ENCODE results near the gene LRRC75B.

The LRRC75B gene

DNA sequence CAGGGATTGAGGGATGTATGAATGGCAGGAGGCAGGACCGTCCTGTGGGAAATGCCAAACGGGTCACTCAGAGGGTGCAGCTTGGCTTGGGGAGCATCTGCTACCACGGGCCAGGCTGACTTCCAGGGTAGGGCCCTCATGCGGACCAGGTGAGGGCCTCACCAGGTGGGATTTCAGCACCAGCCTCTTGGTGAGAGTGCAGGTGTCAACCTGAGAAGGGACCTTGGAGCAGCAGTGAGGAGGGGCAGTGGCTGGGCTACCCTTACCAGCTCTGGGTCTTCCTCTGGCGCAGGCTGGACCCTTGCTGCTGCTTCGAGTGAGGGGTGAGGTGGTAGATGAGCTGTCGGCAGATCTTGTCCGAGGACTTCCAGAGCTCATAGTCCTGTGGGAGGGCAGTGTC is 4.9 kb downstream of the LRRC75B start:
- DNase-seq (ENCODE audit: low spot score) (no peak), FAIRE-seq (no peak)

DNA sequence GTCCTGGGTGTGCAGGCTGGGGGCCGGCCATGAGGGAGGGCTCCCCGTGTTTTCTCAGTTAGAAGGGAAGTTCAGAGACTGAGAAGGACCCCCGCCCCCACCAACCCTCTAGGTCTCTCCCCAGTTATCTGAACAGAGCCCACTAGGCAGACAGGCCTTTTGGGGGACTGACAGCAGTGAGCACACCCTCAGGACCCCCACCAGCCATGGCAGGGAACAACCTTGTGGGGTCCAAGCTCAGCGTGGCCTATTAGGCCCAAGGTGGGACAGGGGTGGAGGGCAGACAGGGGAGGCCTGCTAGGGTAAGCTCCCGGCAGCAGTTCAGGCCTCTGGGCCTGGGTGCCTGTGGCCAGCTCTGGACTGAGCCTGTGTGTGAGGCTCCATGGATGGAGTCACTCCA is 5.6 kb downstream of the LRRC75B start:
- peak; percentile 74 for FAIRE-seq
- no peak for DNase-seq (ENCODE audit: low spot score)

DNA sequence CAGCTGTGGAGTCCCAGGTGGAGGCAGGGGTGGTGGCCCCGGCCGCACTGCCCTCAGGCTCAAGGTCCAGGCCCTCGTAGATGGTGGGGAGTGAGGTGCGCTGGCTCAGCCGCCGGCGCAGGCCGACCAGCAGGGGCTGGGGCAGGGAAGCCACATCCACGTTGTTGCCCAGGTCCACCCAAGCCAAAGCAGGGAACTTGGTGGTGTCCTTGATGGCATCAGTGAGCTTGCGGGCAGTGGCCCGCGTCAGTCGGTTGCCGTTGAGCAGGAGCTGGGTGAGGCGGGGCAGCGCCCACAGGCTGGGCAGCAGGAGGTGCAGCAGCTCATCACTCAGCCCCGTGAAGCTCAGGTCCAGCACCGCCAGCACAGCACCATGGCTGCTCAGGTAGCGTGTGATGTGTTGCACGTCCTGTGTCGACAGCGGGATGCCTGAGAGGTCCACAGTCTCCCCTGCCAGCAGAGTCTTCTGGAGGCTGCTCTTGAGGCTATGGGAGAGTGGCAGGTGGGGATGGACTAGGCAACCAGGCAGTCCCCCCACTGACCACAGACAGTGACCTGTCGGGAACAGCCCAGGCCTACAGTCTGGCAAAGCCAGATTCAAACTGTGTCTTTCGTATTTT is 6.8 kb downstream of the LRRC75B start:
- no peak for DNase-seq (ENCODE audit: low spot score)
- peak; percentile 48 for FAIRE-seq

DNA sequence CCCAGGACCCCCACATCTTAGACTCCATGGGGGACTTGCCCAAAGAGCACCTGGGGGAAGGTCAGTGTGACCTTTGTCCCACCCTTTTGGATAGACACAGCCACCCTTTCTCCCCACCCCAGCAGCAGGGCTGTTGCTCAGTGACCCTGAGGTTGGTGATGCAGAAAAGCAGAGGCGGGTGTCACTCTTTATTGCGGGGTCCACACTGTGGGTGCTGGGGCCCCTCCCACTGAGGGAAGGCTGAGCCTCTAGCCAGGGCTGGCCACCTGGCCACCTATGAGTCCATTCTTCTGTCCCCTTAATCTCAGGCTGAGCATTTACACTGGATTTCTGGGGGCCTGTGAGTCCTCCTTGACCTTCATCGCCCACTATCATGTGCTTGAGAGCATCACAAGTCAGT is 7.4 kb downstream of the LRRC75B start:
- no peak for FAIRE-seq
- DNase-seq (ENCODE audit: low spot score): no peak

DNA sequence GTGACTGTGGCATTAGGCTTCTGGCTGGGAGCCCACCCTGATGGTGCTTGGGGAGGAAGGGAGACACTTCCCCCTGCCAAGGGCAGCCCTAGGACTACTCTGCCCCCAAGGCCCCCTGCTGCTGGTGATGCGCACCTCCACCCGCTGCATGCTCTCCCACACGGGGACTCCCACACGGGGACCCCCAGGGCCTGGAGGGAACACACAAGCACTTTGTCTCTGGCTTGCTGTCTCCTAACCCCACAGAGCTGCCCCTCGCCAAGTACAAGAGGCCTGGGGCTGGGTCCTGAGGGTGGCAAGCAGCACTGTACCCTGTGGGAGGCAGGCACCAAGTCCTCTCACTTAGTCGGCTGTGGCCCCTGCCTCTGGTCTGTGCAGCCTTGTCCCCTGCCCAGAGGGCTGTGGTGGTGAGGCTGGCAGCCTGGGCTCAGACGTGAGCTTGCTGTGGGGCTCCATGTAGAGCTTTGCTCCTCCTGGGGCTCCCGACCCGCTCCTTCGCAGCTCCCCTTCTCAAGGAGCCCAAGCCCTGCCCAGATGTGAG is 7.9 kb downstream of the LRRC75B start:
- DNase-seq (ENCODE audit: low spot score) (no peak), FAIRE-seq (no peak)

DNA sequence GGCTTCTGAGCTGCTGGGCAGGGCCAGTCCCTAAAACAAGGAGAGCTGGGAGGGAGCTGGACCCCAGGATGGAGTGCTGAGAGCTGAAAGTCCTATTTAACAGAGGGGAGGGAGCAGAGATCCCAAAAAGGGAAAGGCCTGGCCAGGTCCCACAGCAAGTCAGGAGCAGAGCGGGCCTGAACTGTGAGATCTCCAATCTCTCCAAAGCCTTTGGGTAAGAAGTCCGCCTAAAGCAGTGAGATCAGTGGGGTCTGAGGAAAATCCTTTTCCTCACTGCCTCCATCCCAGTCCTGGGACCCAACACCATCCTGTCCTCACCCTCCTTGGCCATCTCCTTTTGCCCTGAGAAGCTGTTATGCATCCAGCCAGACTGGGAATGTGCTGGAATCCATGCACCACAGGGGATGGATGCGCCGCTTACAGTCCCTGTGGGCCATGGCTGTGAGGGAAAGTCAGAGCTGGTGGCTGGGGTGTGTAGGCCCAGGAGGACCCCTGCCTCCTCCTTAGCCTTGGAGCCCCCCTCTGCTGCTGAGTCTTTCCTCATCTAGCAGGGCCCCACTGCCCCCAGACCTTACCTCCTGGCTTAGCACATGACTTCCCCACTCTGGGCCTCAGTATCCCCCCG is 8.6 kb downstream of the LRRC75B start:
- DNase-seq (ENCODE audit: low spot score) (no peak), FAIRE-seq (peak; percentile 30)

DNA sequence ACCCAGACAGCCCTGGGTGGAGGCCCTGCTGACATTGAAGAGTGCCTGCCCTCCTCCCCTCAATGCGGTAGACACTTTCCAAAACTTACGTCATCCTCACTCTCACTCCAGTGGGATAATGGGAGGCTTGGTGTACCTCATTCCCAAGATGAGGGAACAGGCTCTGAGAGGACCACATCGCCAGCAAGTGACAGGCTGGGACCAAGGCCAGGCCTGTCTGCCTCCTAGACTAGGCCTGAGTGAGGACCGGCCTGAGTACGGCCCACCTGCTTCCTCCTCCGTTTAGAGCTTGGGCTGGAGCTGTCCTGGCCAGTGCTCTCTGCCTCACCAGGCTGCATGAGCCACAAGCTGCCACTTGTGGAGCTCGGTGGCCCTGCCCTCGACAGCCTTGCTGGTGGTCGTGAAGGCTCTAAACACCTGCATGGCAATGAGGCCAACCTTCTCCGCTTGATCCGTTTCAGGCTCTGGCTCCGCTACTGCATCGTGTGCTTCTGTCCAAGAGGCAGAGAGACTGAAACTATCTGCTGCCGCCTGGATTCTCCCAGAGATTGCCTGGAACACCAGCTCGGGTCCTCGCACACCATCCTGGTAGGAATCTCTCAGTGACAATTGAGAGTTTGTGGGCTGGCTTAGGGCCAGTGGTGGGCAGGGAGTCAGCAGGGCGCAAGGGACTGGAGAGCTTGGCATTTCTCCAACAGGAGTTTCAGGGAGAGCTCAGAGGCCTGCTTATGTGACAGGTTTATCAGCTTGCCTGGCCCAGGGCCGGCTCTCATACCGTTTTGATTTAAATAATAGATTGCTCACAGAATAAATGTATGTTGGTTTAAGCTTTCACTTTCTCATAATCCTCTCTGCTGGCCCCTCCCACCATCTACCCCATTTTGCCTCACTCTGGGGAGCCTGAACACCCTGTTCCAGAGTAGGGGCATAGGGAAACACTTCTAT is 9.4 kb downstream of the LRRC75B start:
- peak; percentile 63 for FAIRE-seq

DNA sequence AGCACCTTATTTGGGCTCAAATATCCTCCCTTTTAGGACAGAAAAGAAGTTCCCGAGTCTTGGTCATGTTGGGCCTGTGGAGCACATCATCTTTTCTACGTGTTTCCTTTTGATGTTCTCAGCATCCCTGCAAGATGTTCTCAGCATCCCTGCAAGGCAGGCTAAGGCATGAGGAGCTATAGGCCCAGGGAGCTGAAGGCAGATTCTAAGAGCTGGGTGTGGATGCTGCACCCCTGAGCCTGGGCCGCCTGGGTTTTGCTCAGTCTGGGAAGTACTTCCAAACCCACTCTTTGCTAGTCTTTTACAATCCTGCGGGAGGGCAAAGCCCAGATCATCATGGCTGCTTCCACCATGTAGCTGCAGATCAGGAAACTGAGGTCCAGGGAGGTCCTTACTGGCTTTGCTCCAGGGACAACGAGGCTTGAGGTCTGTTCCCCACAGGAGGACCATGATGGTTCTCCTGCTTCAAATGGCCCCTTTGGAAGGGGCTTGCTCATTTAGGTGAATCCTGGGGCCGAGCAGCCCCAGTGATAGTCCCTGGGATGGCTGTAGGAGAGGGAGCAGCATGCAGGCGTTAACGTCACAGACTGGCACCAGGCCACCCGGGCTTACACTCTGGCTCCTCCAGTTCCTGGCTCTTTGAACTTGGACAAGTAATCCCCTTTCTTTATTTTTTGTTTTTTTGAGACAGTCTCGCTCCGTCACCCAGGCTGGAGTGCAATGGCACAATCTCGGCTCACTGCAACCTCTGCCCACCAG is 10.6 kb downstream of the LRRC75B start:
- FAIRE-seq (no peak), DNase-seq (ENCODE audit: low spot score) (no peak)

More for the DNA sequence above, 9.4 kb downstream of the LRRC75B start:
- DNase-seq (ENCODE audit: low spot score): no peak

DNA sequence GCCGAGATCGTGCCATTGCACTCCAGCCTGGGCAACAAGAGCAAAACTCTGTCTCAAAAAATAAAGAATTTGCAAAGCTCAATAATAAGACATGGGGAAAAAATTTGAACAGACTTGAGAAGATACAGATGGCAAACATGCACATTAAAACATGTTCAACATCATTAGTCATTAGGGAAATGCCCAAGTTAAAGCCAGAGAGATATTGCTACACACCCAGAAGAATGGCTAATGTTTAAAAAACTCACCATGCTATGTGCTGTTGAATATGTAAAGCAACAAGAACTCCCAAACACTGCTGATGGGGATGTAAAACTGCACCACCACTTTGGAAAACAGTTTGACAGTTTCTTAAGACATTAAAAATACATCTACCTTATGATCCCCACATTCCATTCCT is 12.6 kb downstream of the LRRC75B start:
- FAIRE-seq: peak; percentile 20
- no peak for DNase-seq (ENCODE audit: low spot score)

DNA sequence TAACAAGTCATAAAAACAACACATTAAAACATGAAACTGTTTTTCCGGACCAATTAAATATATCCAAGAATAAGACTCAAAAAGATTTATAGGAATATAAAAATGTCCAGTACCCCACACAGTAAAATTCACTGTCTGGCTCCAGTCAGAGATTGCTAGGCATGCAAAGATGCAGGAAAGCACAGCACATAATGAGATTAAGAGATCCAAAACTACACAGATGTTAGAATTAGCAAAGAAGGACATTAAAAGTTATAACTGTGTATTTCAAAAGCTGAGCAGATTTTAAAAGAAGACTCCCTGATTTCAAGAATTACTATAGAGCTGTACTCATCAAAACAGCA is 13.6 kb downstream of the LRRC75B start:
- DNase-seq (ENCODE audit: low spot score) (no peak), FAIRE-seq (no peak)

DNA sequence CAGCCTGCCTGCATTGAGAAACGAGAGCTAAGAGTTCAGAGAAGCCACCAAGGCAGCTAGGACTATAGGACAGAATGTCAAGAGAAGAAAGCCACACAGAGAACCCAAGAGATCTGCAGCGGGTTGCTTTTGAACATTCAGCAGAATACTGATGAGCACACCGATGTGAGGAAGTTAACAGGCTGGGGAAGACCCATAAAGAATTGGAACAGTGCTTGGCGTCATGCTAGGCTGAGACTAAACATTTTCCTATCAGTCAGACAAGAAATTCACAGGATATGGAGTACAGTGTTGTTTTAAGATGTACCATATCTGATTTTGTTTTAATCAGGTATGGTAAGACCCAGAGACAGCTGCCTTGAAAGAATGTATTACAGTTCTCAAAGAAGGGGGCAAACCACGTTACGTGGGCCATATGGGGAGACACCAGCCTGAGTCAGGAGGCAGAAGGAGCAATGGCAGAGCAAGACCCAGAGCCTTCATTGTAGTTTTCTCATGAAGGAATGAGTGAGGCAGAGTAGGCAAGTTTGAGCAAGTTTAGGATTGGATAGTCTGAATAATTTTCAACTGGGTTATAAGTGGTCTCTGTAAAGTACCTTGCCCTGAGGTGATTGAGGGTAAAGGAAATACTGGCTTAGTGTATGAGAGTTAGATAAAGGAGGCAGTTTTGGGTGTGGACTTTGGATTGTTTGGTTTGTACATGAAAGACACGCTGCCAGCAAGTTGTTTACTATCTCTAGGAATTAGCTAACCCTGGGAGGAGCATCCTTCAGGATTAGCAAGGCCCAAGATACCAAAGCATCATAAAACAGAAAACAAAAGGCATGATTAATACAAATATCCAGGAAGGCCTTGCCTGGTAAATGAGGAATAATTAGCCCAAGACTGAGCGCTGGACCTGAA is 14.3 kb downstream of the LRRC75B start:
- FAIRE-seq (peak; percentile 59), DNase-seq (ENCODE audit: low spot score) (no peak)

DNA sequence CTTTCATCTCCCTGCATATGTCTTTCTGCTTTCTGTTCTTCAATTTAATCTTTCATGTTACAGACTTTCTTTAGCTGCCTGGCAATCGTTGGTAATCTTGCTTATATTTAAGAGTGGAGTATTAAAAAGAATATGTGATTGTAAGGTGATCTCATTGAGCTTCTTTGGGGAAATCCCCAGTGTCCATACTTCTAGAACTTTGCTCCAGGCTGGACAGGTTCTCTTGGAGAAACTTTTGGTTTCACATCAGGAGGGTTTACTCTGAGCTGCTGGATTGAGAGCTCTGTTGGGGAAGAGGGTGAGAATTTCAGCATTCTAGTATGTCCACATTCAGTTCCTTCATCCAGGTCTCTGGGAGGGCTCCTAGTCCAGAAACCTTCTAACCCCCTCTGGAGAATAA is 16.1 kb downstream of the LRRC75B start:
- no peak for DNase-seq (ENCODE audit: low spot score)
- no peak for FAIRE-seq

DNA sequence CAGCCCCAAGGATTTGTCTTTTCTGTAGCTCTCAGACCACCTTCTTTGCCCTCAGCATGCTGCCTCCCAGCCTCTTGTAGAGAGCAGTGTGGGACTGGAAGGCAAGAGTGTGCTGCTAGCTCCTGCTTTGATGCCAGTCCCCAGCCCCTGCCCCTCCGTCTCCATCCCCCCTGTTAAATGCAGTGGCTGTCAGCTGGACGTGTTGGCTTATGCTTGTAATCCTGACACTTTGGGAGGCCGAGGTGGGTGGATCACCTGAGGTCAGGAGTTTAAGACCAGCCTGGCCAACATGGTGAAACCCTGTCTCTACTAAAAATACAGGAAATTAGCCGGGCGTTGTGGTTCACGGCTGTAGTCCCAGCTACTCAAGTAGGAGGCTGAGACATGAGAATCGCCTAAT is 21.6 kb downstream of the LRRC75B start:
- DNase-seq (ENCODE audit: low spot score) (no peak), FAIRE-seq (no peak)

DNA sequence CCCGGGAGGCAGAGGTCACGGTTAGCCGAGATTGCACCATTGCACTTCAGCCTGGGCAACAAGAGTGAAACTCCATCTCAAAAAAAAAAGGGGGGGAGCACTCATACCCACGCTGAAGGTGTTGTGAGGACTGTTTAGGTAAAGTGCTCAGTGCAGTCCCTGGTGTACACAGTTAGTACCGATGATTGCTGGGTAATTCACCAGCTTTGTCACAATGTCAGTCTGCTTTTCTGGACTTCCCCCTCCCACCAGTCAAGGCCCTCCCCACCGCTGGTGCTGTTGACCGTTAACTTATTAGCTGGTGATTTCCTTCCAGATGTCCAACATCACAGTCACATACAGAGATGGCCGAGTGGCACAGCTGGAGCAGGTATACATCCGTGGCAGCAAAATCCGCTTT is 25.2 kb downstream of the LRRC75B start:
- no peak for DNase-seq (ENCODE audit: low spot score)
- peak; percentile 44 for FAIRE-seq

DNA sequence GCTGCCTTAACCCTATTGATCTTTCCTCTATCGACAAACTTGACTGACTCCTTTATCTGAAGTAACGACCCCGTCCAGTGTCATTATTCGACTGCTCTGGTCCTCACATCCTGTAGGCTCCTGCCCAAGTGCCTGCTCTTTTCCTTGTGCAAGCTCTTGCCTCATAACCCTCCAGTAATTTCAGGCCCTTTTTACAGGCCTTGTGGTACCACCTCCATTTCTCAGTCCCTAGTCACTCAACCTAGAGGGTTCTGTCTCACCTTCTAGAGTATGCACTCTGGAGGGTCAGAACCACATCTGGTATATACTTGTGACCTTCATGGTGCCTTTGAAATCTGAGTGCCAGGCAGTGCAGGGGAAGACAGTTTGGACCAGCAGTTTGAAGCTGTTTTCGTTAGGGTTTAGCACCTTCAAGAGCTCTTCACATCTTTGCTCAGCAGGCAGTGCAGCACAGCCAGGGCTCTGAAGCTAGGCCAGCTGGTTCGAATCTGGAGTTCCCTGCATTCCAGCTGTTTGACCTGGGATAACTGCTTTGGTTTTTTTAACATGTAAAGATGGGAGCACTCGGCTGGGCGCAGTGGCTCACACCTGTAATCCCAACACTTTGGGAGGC is 25.9 kb downstream of the LRRC75B start:
- FAIRE-seq: no peak
- DNase-seq (ENCODE audit: low spot score): no peak

DNA sequence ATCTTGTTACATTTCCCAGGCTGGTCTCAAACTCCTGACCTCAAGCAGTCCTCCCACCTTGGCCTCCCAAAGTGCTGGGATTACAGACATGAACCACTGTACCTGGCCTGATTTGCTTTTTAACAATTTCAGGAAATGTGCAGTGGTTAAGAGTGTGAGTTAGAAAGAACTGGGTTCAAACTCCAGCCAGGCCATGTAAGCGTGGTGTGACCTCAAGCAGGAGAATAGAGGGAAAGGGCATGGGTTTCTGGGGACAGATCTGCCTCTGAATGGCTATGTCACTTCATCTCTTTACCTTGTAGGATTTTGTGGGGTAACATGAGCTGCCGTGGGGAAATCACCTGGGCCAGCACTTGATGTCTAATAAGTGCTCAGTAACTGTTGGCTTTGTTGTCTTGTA is 27.8 kb downstream of the LRRC75B start:
- DNase-seq (ENCODE audit: low spot score) (no peak), FAIRE-seq (no peak)

DNA sequence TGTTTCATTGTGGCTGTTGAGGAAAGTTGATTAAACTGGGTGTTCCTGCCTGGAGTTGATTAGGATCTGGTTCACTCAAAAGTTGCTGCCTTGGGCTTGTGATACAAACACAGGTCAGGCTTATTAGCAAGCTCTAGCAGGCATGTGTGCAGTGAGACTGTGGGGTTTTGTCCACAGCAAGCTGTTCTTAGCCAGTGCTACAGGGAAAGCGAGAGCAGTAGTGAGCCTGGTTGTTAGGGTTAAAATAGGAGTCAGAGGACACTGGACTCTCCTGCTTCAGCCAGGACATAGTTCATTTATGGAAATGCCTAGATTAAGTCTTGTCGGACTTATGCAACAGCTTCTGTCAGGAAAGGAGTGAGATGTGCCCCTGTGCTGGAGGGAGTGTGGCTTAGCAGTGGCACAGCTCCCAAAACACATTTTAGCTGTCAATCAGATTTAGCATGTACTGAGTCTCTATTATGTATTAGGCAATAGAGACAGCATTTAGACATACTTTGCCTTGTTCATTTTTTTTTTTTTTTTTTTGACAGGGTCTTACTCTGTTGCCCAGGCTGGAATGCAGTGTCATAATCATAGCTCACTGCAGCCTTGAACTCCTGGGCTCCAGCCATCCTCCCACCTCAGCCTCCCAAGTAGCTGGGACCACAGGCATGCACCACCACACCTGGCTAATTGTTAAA is 28.4 kb downstream of the LRRC75B start:
- DNase-seq (ENCODE audit: low spot score) (no peak), FAIRE-seq (no peak)

DNA sequence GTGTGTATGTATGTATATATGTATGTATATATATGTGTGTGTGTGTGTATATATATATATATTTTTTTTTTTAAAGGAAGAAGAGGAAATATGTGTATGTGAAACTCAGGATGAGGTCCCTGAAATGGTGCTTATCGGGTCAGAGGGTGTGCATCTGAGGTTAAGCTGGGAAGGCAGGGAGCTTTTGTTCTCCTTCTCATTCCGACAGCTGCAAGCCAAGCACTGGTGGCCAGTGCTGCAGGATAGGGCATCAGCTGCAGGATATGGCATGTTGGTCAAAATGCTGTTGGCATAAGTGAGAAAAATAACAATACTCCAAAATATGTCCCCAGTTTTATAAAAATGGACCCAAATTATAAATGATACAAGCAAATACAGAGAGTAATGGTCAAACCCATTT is 29.6 kb downstream of the LRRC75B start:
- FAIRE-seq (no peak), DNase-seq (ENCODE audit: low spot score) (no peak)

DNA sequence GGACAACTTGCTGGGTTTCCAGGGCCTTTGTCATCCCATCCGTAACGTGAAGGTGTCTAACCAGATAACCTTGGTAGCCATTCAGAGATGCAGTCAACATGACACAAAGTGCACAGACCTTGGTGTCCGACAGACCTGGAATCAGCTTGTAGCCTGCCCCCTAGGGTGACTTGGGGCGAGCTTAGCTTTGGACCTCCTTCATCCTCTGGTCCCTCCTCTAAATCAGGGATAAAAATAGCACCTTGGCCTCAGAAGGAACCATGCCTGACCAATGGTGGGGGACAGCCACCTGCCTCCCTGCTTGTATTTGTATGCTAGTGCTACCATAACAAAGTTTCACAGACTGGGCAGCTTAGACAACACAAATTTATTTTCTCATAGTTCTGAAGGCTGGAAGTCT is 33.4 kb downstream of the LRRC75B start:
- no peak for DNase-seq (ENCODE audit: low spot score)
- FAIRE-seq: no peak

Data from urothelium cell line (cell line).